Neural cell (in vitro differentiated cells): Measurements from ENCODE around the gene RGS10. TPM values are rescaled to one million over a fixed set of nuclear protein-coding genes. Genes with fewer than 3 reads are reported as not detected.

Experiments used
- H2AFZ ChIP-seq: fragments of 200-600, 300-800 bp; sonication (generic), shearing (Covaris generic); 2 replicates; pipeline ENCODE4 v1.6.0; 2014; ENCODE audit warnings: low read depth, mild to moderate bottlenecking, antibody characterized with exemption, low read length, moderate library complexity
- H3F3A ChIP-seq: fragments of 200-600 bp; shearing (Covaris generic); 2 replicates; pipeline ENCODE4 v1.6.1; 2016; ENCODE audit warnings: mild to moderate bottlenecking, moderate library complexity, mixed read lengths, antibody characterized with exemption, low read length; ENCODE audit not compliant: insufficient read depth, poor library complexity, severe bottlenecking
- H3K27ac ChIP-seq: fragments of 200-600, 300-800 bp; sonication (generic), shearing (Covaris generic); 2 replicates; pipeline ENCODE4 v1.5.1; 2014; ENCODE audit warnings: mild to moderate bottlenecking, low read length, moderate library complexity
- H3K27me3 ChIP-seq: fragments of 300-800, 200-600 bp; sonication (generic), shearing (Covaris generic); 2 replicates; pipeline ENCODE4 v1.6.0; 2014; ENCODE audit warnings: mild to moderate bottlenecking, low read depth, low read length, moderate library complexity; ENCODE audit not compliant: insufficient read depth
- H3K36me3 ChIP-seq: fragments of 300-800, 200-600 bp; sonication (generic), shearing (Covaris generic); 2 replicates; pipeline ENCODE4 v1.5.1; 2014; ENCODE audit warnings: mild to moderate bottlenecking, antibody characterized with exemption, low read length, moderate library complexity; ENCODE audit not compliant: insufficient read depth
- H3K4me2 ChIP-seq: fragments of 300-800, 200-600 bp; sonication (generic), shearing (Covaris generic); 2 replicates; pipeline ENCODE4 v1.6.0; 2014; ENCODE audit warnings: mild to moderate bottlenecking, low read length
- H3K4me3 ChIP-seq: fragments of 300-800, 200-600 bp; sonication (generic), shearing (Covaris generic); 2 replicates; pipeline ENCODE4 v1.5.1; 2014; ENCODE audit warnings: mild to moderate bottlenecking, low read length, moderate library complexity
- H3K79me2 ChIP-seq: fragments of 200-600 bp; shearing (Covaris generic); replicated peaks from 2 replicates; pipeline ENCODE4 v1.6.0; 2014; ENCODE audit warnings: mild to moderate bottlenecking, low read length, moderate library complexity; ENCODE audit not compliant: insufficient read depth
- H3K9ac ChIP-seq: fragments of 300-800, 200-600 bp; sonication (generic), shearing (Covaris generic); 2 replicates; pipeline ENCODE4 v1.6.1; 2016; ENCODE audit warnings: mild to moderate bottlenecking, low read length, mixed read lengths
- H3K9me2 ChIP-seq: fragments of 200-600 bp; shearing (Covaris generic); 2 replicates; pipeline ENCODE4 v1.6.1; 2016; ENCODE audit warnings: mild to moderate bottlenecking, low read length, mixed read lengths; ENCODE audit not compliant: insufficient read depth
- H3K9me3 ChIP-seq: fragments of 200-600, 300-800 bp; sonication (generic), shearing (Covaris generic); 2 replicates; pipeline ENCODE4 v1.6.1; 2016; ENCODE audit warnings: mild to moderate bottlenecking, mixed run types, low read length, moderate library complexity, mixed read lengths
- H4K20me1 ChIP-seq: fragments of 200-600 bp; shearing (Covaris generic); 2 replicates; pipeline ENCODE4 v1.6.1; 2016; ENCODE audit warnings: mild to moderate bottlenecking, mixed run types; ENCODE audit not compliant: insufficient read depth
- EP300 ChIP-seq: fragments of 450-650 bp; conservative IDR thresholded peaks from 2 replicates; pipeline ENCODE4 v1.6.1; 2014; ENCODE audit warnings: antibody characterized with exemption, mild to moderate bottlenecking, moderate library complexity; ENCODE audit not compliant: poor library complexity, severe bottlenecking
- EZH2 ChIP-seq: fragments of 200-600, 300-800 bp; shearing (Covaris generic), sonication (generic); IDR thresholded peaks from 2 replicates; pipeline ENCODE4 v1.6.1; 2014; ENCODE audit warnings: antibody characterized with exemption, low read length, borderline replicate concordance, mild to moderate bottlenecking; ENCODE audit not compliant: insufficient read depth, poor library complexity, severe bottlenecking
- MXI1 ChIP-seq: fragments of 450-650 bp; conservative IDR thresholded peaks from 2 replicates; pipeline ENCODE4 v1.6.1; 2014; ENCODE audit warnings: antibody characterized with exemption, mild to moderate bottlenecking; ENCODE audit not compliant: poor library complexity, severe bottlenecking
- POLR2AphosphoS5 ChIP-seq: IDR thresholded peaks from 2 replicates; pipeline ENCODE4 v1.6.1; 2012
- RAD21 ChIP-seq: fragments of 450-650 bp; conservative IDR thresholded peaks from 2 replicates; pipeline ENCODE4 v1.6.1; 2014; ENCODE audit warnings: antibody characterized with exemption, mild to moderate bottlenecking, moderate library complexity
- REST ChIP-seq: IDR thresholded peaks from 2 replicates; pipeline ENCODE4 v1.6.1; 2012; ENCODE audit warnings: borderline replicate concordance
- SMC3 ChIP-seq: fragments of 450-650 bp; conservative IDR thresholded peaks from 2 replicates; pipeline ENCODE4 v1.6.1; 2014; ENCODE audit warnings: antibody characterized with exemption, mild to moderate bottlenecking, moderate library complexity; ENCODE audit not compliant: poor library complexity
- TAF1 ChIP-seq: IDR thresholded peaks from 2 replicates; pipeline ENCODE4 v1.6.1; 2012; ENCODE audit warnings: low read depth
- polyA plus RNA-seq: library from polyadenylated mRNA; depleted of rRNA; stranded (reverse); fragments of >200 nt; gene quantifications from 2 replicates; pipeline ENCODE4 v1.2.3, GENCODE V29; 2014
- TF ChIP-seq, protein P1 (sequence below): fragments of 450-650 bp; IDR thresholded peaks from 2 replicates; pipeline ENCODE4 v1.5.1; 2014; ENCODE audit warnings: antibody characterized with exemption, mild to moderate bottlenecking, moderate library complexity; ENCODE audit not compliant: poor library complexity, severe bottlenecking

The RGS10 gene
- polyA plus RNA-seq, 1 donor from 2014 or later: 2.6 TPM

- Histone ChIP-seq H3K79me2 (no peaks in the 10 kb centered on the region), H3K9me2 (no peaks in the 10 kb centered on the region), H4K20me1 (no peaks in the 10 kb centered on the region), H3K9ac (no peak overlapping the region), H3K27me3 (no peaks in the 10 kb centered on the region), H3K27ac (no peak overlapping the region), H3K36me3 (no peaks in the 10 kb centered on the region), H3F3A (no peaks in the 10 kb centered on the region), H3K9me3 (no peaks in the 10 kb centered on the region), H2AFZ (no peak overlapping the region), H3K4me2 (no peak overlapping the region), H3K4me3 (no peak overlapping the region)
- TF ChIP-seq EP300 (no peak), SMC3 (no peak), TAF1 (no peak), POLR2AphosphoS5 (no peak), EZH2 (no peak), MXI1 (no peak), REST (no peak), RAD21 (no peak)
- TF ChIP-seq, protein P1, sequence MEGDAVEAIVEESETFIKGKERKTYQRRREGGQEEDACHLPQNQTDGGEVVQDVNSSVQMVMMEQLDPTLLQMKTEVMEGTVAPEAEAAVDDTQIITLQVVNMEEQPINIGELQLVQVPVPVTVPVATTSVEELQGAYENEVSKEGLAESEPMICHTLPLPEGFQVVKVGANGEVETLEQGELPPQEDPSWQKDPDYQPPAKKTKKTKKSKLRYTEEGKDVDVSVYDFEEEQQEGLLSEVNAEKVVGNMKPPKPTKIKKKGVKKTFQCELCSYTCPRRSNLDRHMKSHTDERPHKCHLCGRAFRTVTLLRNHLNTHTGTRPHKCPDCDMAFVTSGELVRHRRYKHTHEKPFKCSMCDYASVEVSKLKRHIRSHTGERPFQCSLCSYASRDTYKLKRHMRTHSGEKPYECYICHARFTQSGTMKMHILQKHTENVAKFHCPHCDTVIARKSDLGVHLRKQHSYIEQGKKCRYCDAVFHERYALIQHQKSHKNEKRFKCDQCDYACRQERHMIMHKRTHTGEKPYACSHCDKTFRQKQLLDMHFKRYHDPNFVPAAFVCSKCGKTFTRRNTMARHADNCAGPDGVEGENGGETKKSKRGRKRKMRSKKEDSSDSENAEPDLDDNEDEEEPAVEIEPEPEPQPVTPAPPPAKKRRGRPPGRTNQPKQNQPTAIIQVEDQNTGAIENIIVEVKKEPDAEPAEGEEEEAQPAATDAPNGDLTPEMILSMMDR: no peak
Measured at GRCh38 chr10:119502209-119502608, 40.3 kb downstream of the RGS10 start.

DNA sequence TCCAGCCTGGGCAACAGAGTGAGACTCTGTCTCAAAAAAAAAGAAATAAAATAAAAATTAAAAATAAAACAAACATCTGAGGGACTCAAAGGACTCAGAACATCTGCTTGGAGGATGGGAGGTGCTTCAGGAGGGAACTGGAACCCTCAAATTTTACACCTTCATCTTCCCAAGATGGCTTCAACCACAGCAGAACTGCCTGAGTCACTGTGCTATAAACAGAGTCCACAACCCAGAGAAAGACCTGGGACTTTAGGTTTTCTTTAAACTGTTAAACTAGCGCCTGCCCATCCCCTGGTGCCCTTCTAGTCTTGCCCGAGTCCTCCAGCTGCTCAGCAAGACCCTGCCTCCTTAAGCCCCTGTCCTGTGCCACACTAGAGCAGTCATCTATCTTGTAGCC lies 40.8 kb downstream of the RGS10 start:
- no peak overlapping the region for H3K4me2 ChIP-seq
- no peak overlapping the region for H3K9ac ChIP-seq
- no peak overlapping the region for H3K4me3 ChIP-seq
- no peak overlapping the region for H2AFZ ChIP-seq
- H3F3A ChIP-seq: no peaks in the 10 kb centered on the region
- TF ChIP-seq POLR2AphosphoS5 (no peak), REST (no peak), SMC3 (no peak), EZH2 (no peak), TAF1 (no peak)
- H3K9me3 ChIP-seq: no peaks in the 10 kb centered on the region
- H3K27ac ChIP-seq: no peak overlapping the region
- no peaks in the 10 kb centered on the region for H3K9me2 ChIP-seq
- H3K36me3 ChIP-seq: no peaks in the 10 kb centered on the region
- H3K79me2 ChIP-seq: no peaks in the 10 kb centered on the region
- no peaks in the 10 kb centered on the region for H4K20me1 ChIP-seq
- no peaks in the 10 kb centered on the region for H3K27me3 ChIP-seq
